Stomach (tissue), 9 donors: ENCODE measurements around the gene CREB5. TPM values are rescaled to one million over a fixed set of nuclear protein-coding genes. Genes with fewer than 3 reads are reported as not detected.

Experiments
- DNase-seq, 2 donors: peaks; one replicate each; pipeline versions ENCODE4 v3.0.0 to v3.0.0-alpha.2; 2013 to 2019
- H3K27ac ChIP-seq, 5 donors: fragments of 200-600 bp in 4 of 5; sonication (generic) in 4 of 5; one replicate each; pipeline ENCODE4 v1.5.1; 2013 to 2019; ENCODE audit warnings: mild to moderate bottlenecking in 1 of 5, moderate library complexity in 1 of 5
- H3K27me3 ChIP-seq, 3 donors: fragments of 200-600 bp; sonication (generic); one replicate each; pipeline ENCODE4 v1.5.1; 2017 to 2019; ENCODE audit warnings: mixed run types in 1 of 3
- H3K36me3 ChIP-seq, 4 donors: fragments of 200-600 bp; sonication (generic); 1 replicate in 3 of 4; 2 replicates in 1 of 4; pipeline ENCODE4 v1.5.1; 2016 to 2019
- H3K4me1 ChIP-seq, 4 donors: fragments of 200-600 bp; sonication (generic); one replicate each; pipeline ENCODE4 v1.5.1; 2016 to 2019
- H3K4me3 ChIP-seq, 4 donors: fragments of 200-600 bp; sonication (generic) in 3 of 4; one replicate each; pipeline ENCODE4 v1.5.1; 2016 to 2019; ENCODE audit warnings: mild to moderate bottlenecking in 1 of 4
- H3K9me3 ChIP-seq, 4 donors: fragments of 200-600 bp; sonication (generic); one replicate each; pipeline ENCODE4 v1.5.1; 2016 to 2019
- CTCF ChIP-seq, 7 experiments: fragments of 450-650 bp in 4 of 7; fragments of 200-600 bp in 3 of 7; sonication (generic) in 3 of 7; IDR thresholded peaks; one replicate each; pipeline ENCODE4 v1.5.1; 2016 to 2019; ENCODE audit warnings: antibody characterized with exemption in 7 of 7, control low read depth in 2 of 7, mild to moderate bottlenecking in 1 of 7
- EP300 ChIP-seq: sonication (generic); formaldehyde crosslinking; IDR thresholded peaks from one replicate; pipeline ENCODE4 v1.6.1; 2017; ENCODE audit warnings: antibody characterized with exemption
- POLR2A ChIP-seq, 4 donors: fragments of 450-650 bp; IDR thresholded peaks; one replicate each; pipeline ENCODE4 v1.6.1; 2016; ENCODE audit warnings: antibody characterized with exemption in 4 of 4, control low read depth in 2 of 4, mild to moderate bottlenecking in 1 of 4, moderate library complexity in 1 of 4
- POLR2AphosphoS5 ChIP-seq, 3 donors: sonication (generic); formaldehyde crosslinking; IDR thresholded peaks; one replicate each; pipeline ENCODE4 v1.6.1; 2016; ENCODE audit warnings: antibody characterized with exemption in 3 of 3
- WGBS, 5 donors: extraction: QIAGEN DNeasy Blood & Tissue Kit in 3 of 5; methylation state at CpG; one replicate each; pipeline versions ENCODE4 v1.1.5 to v1.1.7; 2013 to 2018; 5-methylcytosine and 5-hydroxymethylcytosine counted together
- intact Hi-C: fragments of 100-400 bp; cut with DNase I; formaldehyde crosslinking; loops from one replicate; pipeline ENCODE4 v1.15.1; 2023; ENCODE audit warnings: low total_unique reads
- polyA plus RNA-seq, 3 donors: library from polyadenylated mRNA; stranded (reverse); fragments of 200-250 nt; gene quantifications; one replicate each; pipeline ENCODE4 v1.2.3, GENCODE V29; 2013
- total RNA-seq, 5 donors: library from RNA; depleted of rRNA; stranded (reverse); fragments of >200 nt; gene quantifications; one replicate each; pipeline versions ENCODE4 v1.1.0 to v1.2.3, GENCODE V29; 2014 to 2016
- donor health status: healthy with polysubstance abuse.
- donor health status: Bipolar disorder and iron deficiency.
- donor health status: healthy.

The CREB5 gene
- total and polyA plus RNA-seq, 8 donors, result 0.68 to 30.3 (median 1.5) TPM; not detected in 1

DNA sequence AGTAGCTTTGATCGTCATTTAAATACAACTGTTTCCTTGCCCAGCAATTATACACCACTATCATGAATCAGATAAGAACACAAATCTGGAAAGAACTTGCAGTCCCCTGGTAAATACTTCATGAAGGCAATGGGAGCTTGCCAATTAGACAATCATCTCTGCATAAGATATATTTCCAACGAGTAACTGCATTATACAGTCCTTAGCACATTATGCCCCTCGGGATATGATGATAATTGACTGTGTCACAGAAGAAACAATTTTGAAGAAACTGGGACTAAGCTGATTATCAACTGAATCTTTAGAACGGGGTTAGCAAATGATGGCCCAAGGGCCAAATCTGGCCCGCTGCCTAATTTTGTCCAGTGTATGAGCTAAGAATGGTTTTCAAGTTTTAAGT, 390.1 kb downstream of the CREB5 start:
- peaks cover 0 to 6% (median 0%) of the 10 kb centered on the region in 4 donors for H3K36me3 ChIP-seq
- WGBS, 5 donors, result 44 to 62% (median 55%) methylated on average over 5 of the region's 5 CpGs
- H3K4me3 ChIP-seq, result no peak overlapping the region
- intact Hi-C loops, result no loop called here
- H3K27me3 ChIP-seq, result no peaks in the 10 kb centered on the region
- H3K9me3 ChIP-seq, result no peaks in the 10 kb centered on the region
- no peaks in the 10 kb centered on the region for H3K4me1 ChIP-seq
- H3K27ac ChIP-seq, result no peak overlapping the region
- TF ChIP-seq CTCF (IDR thresholded peaks at IDR 0.05) (no peak), POLR2A (IDR thresholded peaks at IDR 0.05) (no peak), EP300 (no peak), POLR2AphosphoS5 (IDR thresholded peaks at IDR 0.05) (no peak)
- no peak for DNase-seq

DNA sequence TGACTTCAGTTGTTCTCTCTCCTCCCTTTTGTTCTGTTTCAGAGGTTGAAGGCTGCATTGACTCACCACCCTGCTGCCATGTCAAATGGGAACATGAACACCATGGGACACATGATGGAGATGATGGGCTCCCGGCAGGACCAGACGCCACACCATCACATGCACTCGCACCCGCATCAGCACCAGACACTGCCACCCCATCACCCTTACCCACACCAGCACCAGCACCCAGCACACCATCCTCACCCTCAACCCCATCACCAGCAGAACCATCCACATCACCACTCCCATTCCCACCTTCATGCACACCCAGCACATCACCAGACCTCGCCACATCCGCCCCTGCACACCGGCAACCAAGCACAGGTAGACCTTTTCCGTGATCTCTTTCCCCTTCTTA, 391.8 kb downstream of the CREB5 start:
- Histone ChIP-seq H3K36me3 (peaks cover 0 to 8% (median 0%) of the 10 kb centered on the region in 4 donors), H3K9me3 (no peaks in the 10 kb centered on the region), H3K27me3 (no peaks in the 10 kb centered on the region), H3K27ac (no peak overlapping the region), H3K4me1 (no peaks in the 10 kb centered on the region), H3K4me3 (no peak overlapping the region)
- TF ChIP-seq EP300 (no peak), POLR2A (IDR thresholded peaks at IDR 0.05) (no peak), POLR2AphosphoS5 (IDR thresholded peaks at IDR 0.05) (no peak), CTCF (IDR thresholded peaks at IDR 0.05) (no peak)
- intact Hi-C loops, result no loop called here
- no peak for DNase-seq
- 92 to 95% (median 95%) methylated on average over 8 of the region's 8 CpGs for WGBS, 5 donors

DNA sequence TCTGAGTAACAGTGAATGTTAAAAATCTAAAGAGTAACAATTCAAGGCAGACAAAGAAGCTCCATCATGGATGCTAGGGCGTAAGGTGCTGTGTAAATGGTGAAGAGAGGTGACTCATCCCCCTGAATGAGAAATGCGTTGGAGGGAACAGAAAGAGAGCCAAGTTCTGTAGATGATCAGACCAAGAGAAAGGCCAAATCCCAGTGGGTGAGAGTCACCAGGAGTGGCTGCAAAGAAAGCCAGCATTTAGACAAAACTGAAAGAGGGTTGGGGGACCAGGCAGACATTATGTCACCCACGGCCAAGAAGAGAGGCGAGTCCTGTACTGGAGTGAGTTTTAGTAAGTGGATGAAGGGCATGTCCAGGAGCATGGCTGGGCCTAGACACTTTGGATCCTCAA, 392.7 kb downstream of the CREB5 start:
- H3K27ac ChIP-seq, result no peak overlapping the region
- intact Hi-C loops, result no loop called here
- WGBS, 5 donors, result 80 to 92% (median 87%) methylated on average over 4 of the region's 4 CpGs
- DNase-seq, result no peak
- peaks cover 0 to 10% (median 0%) of the 10 kb centered on the region in 4 donors for H3K36me3 ChIP-seq
- H3K9me3 ChIP-seq, result no peaks in the 10 kb centered on the region
- H3K4me3 ChIP-seq, result no peak overlapping the region
- H3K27me3 ChIP-seq, result no peaks in the 10 kb centered on the region
- TF ChIP-seq EP300, result no peak
- TF ChIP-seq POLR2A (IDR thresholded peaks at IDR 0.05), result no peak
- no peak for TF ChIP-seq CTCF (IDR thresholded peaks at IDR 0.05)
- TF ChIP-seq POLR2AphosphoS5 (IDR thresholded peaks at IDR 0.05), result no peak
- H3K4me1 ChIP-seq, result no peaks in the 10 kb centered on the region

GRCh38 chr7:28806841-28807240, 394.5 kb downstream of the CREB5 start:
- Histone ChIP-seq H3K36me3 (peaks cover 0 to 10% (median 0%) of the 10 kb centered on the region in 4 donors), H3K27me3 (no peaks in the 10 kb centered on the region), H3K4me3 (no peak overlapping the region), H3K27ac (no peak overlapping the region), H3K9me3 (no peaks in the 10 kb centered on the region), H3K4me1 (peaks cover 0 to 7% (median under 1%) of the 10 kb centered on the region in 4 donors)
- intact Hi-C loops, result no loop called here
- TF ChIP-seq POLR2AphosphoS5 (IDR thresholded peaks at IDR 0.05) (no peak), EP300 (no peak), POLR2A (IDR thresholded peaks at IDR 0.05) (no peak), CTCF (IDR thresholded peaks at IDR 0.05) (no peak)
- WGBS, 5 donors, result 85 to 93% (median 90%) methylated on average over 7 of the region's 7 CpGs
- DNase-seq, result no peak
